Muscle of arm (tissue), 12 donors: ENCODE data around the gene AUH. TPM values are rescaled to one million over a fixed set of nuclear protein-coding genes. Genes with fewer than 3 reads are reported as not detected.

ENCODE experiments used
- DNase-seq: peaks from one replicate; pipeline ENCODE4 v3.0.0-alpha.2; 2013
- polyA plus RNA-seq, 12 donors: library from polyadenylated mRNA; unstranded; fragments of 120-200 nt; gene quantifications; one replicate each; pipeline ENCODE4 v1.2.1, GENCODE V29; 2013; ENCODE audit not compliant: insufficient read length in 12 of 12

The AUH gene
- polyA plus RNA-seq, 12 donors, result 12.6 to 18.6 (median 15.8) TPM; not detected in 1

- no peak for DNase-seq
Observed at GRCh38 chr9:91248707-91249106, 113.0 kb downstream of the AUH start.

GRCh38 chr9:91247278-91247677, 114.4 kb downstream of the AUH start:
- DNase-seq, result no peak

- DNase-seq, result no peak
Observed at GRCh38 chr9:91246846-91247245, 114.9 kb downstream of the AUH start.

GRCh38 chr9:91245431-91246313, 116.0 kb downstream of the AUH start:
- DNase-seq, result no peak

GRCh38 chr9:91243029-91243428, 118.7 kb downstream of the AUH start:
- DNase-seq, result no peak

GRCh38 chr9:91241909-91242308, 119.8 kb downstream of the AUH start:
- DNase-seq, result no peak

- DNase-seq, result no peak
Observed at GRCh38 chr9:91240596-91241165, 121.0 kb downstream of the AUH start.

GRCh38 chr9:91239367-91240111, 122.2 kb downstream of the AUH start:
- DNase-seq, result no peak

- no peak for DNase-seq
Observed at GRCh38 chr9:91234523-91234922, 127.2 kb downstream of the AUH start.

GRCh38 chr9:91231619-91232018, 130.1 kb downstream of the AUH start:
- no peak for DNase-seq

GRCh38 chr9:91223000-91223399, 138.7 kb downstream of the AUH start:
- no peak for DNase-seq

GRCh38 chr9:91222457-91222856, 139.3 kb downstream of the AUH start:
- DNase-seq, result no peak

GRCh38 chr9:91221332-91221731, 140.4 kb downstream of the AUH start:
- DNase-seq, result no peak

- no peak for DNase-seq
Observed at GRCh38 chr9:91220491-91221135, 141.1 kb downstream of the AUH start.

GRCh38 chr9:91220021-91220420, 141.7 kb downstream of the AUH start:
- no peak for DNase-seq

- no peak for DNase-seq
Observed at GRCh38 chr9:91219557-91219956, 142.2 kb downstream of the AUH start.

- no peak for DNase-seq
Observed at GRCh38 chr9:91217388-91217787, 144.3 kb downstream of the AUH start.

GRCh38 chr9:91214867-91215266, 146.9 kb downstream of the AUH start:
- DNase-seq, result no peak

GRCh38 chr9:91214086-91214485, 147.6 kb downstream of the AUH start:
- DNase-seq, result no peak

- no peak for DNase-seq
Observed at GRCh38 chr9:91212596-91213243, 149.0 kb downstream of the AUH start.

GRCh38 chr9:91211919-91212318, 149.8 kb downstream of the AUH start:
- DNase-seq, result no peak

- no peak for DNase-seq
Observed at GRCh38 chr9:91211414-91211813, 150.3 kb downstream of the AUH start.
